ENCODE measurements around the gene AP1AR.

The AP1AR gene

GRCh38 chr4:112219826-112220366, 11.7 kb upstream of the AP1AR start:
- Histone ChIP-seq H3K27ac (ENCODE audit: low read depth, low read length, poor library complexity, severe bottlenecking) (no peak overlapping the region), H3K36me3 (ENCODE audit: insufficient read depth, low read length) (no peaks in the 10 kb centered on the region), H3K4me1 (ENCODE audit: insufficient read depth, low read length, severe bottlenecking) (no peaks in the 10 kb centered on the region), H3K9me3 (ENCODE audit: low read length) (no peaks in the 10 kb centered on the region), H3K4me2 (ENCODE audit: low read length) (no peak overlapping the region), H3K27me3 (ENCODE audit: insufficient read depth, low read length) (no peaks in the 10 kb centered on the region), H4K20me1 (ENCODE audit: insufficient read depth, low read length) (no peaks in the 10 kb centered on the region), H3K4me3 (ENCODE audit: low read depth, low read length, poor library complexity, severe bottlenecking) (no peak overlapping the region), H2AFZ (ENCODE audit: low read length) (no peak overlapping the region), H3K9me2 (ENCODE audit: low read depth, low read length) (no peaks in the 10 kb centered on the region), H3K9ac (ENCODE audit: low read length) (no peak overlapping the region), H3K79me2 (ENCODE audit: insufficient read depth, low read length) (no peaks in the 10 kb centered on the region), H3F3A (ENCODE audit: insufficient read depth, low read length) (no peaks in the 10 kb centered on the region)
- TF ChIP-seq CTCF (IDR thresholded peaks at IDR 0.05; ENCODE audit: low read length) (no peak), EZH2 (IDR thresholded peaks at IDR 0.05; ENCODE audit: borderline replicate concordance, low read length) (no peak)

- no peaks in the 10 kb centered on the region for H3K36me3 ChIP-seq (ENCODE audit: insufficient read depth, low read length)
- H3K9me2 ChIP-seq (ENCODE audit: low read depth, low read length) = no peaks in the 10 kb centered on the region
- no peaks in the 10 kb centered on the region for H4K20me1 ChIP-seq (ENCODE audit: insufficient read depth, low read length)
Observed at GRCh38 chr4:112222219-112222955, 9.2 kb upstream of the AP1AR start.

GRCh38 chr4:112225157-112225556, 6.4 kb upstream of the AP1AR start:
- Histone ChIP-seq H3K27ac (ENCODE audit: low read depth, low read length, poor library complexity, severe bottlenecking) (no peak overlapping the region), H3K9ac (ENCODE audit: low read length) (no peak overlapping the region), H3K4me2 (ENCODE audit: low read length) (no peak overlapping the region), H3K4me1 (ENCODE audit: insufficient read depth, low read length, severe bottlenecking) (peaks cover 3% of the 10 kb centered on the region), H3K27me3 (ENCODE audit: insufficient read depth, low read length) (no peaks in the 10 kb centered on the region), H3K36me3 (ENCODE audit: insufficient read depth, low read length) (no peaks in the 10 kb centered on the region), H3K9me2 (ENCODE audit: low read depth, low read length) (no peaks in the 10 kb centered on the region), H3K79me2 (ENCODE audit: insufficient read depth, low read length) (no peaks in the 10 kb centered on the region), H4K20me1 (ENCODE audit: insufficient read depth, low read length) (no peaks in the 10 kb centered on the region), H3K9me3 (ENCODE audit: low read length) (no peaks in the 10 kb centered on the region), H2AFZ (ENCODE audit: low read length) (no peak overlapping the region), H3F3A (ENCODE audit: insufficient read depth, low read length) (no peaks in the 10 kb centered on the region), H3K4me3 (ENCODE audit: low read depth, low read length, poor library complexity, severe bottlenecking) (no peak overlapping the region)
- TF ChIP-seq EZH2 (IDR thresholded peaks at IDR 0.05; ENCODE audit: borderline replicate concordance, low read length) = no peak
- TF ChIP-seq CTCF (IDR thresholded peaks at IDR 0.05; ENCODE audit: low read length) = no peak

More at GRCh38 chr4:112222219-112222955, 9.2 kb upstream of the AP1AR start:
- Histone ChIP-seq H3K4me1 (ENCODE audit: insufficient read depth, low read length, severe bottlenecking) (no peaks in the 10 kb centered on the region), H3K4me2 (ENCODE audit: low read length) (no peak overlapping the region), H3K27me3 (ENCODE audit: insufficient read depth, low read length) (no peaks in the 10 kb centered on the region), H3K9me3 (ENCODE audit: low read length) (no peaks in the 10 kb centered on the region), H3K27ac (ENCODE audit: low read depth, low read length, poor library complexity, severe bottlenecking) (no peak overlapping the region), H2AFZ (ENCODE audit: low read length) (no peak overlapping the region), H3K79me2 (ENCODE audit: insufficient read depth, low read length) (no peaks in the 10 kb centered on the region), H3F3A (ENCODE audit: insufficient read depth, low read length) (no peaks in the 10 kb centered on the region), H3K9ac (ENCODE audit: low read length) (no peak overlapping the region), H3K4me3 (ENCODE audit: low read depth, low read length, poor library complexity, severe bottlenecking) (no peak overlapping the region)
- TF ChIP-seq CTCF (IDR thresholded peaks at IDR 0.05; ENCODE audit: low read length) = no peak
- TF ChIP-seq EZH2 (IDR thresholded peaks at IDR 0.05; ENCODE audit: borderline replicate concordance, low read length) = no peak

Measured in OCI-LY1 (cell line).